Lower lobe of right lung (tissue), 2 donors: Measurements from ENCODE around the gene OBSCN. TPM values are rescaled to one million over a fixed set of nuclear protein-coding genes. Genes with fewer than 3 reads are reported as not detected.

ENCODE experiments used
- ATAC-seq, 2 donors: fragments of 200-7000 bp; cut with Tn5 transposase; one replicate each; pipeline ENCODE4 v1.9.1; 2020 to 2022; ENCODE audit warnings: mild to moderate bottlenecking in 2 of 2, moderate library complexity in 2 of 2
- DNase-seq: peaks from one replicate; pipeline ENCODE4 v3.0.0-alpha.2; 2020
- H3K27ac ChIP-seq: fragments of 200-600 bp; one replicate; pipeline ENCODE4 v1.8.0; 2022
- H3K27me3 ChIP-seq: fragments of 200-600 bp; one replicate; pipeline ENCODE4 v1.8.0; 2022; ENCODE audit warnings: low read depth
- H3K36me3 ChIP-seq: fragments of 200-600 bp; one replicate; pipeline ENCODE4 v1.8.0; 2022; ENCODE audit warnings: mild to moderate bottlenecking
- H3K4me1 ChIP-seq: fragments of 200-600 bp; one replicate; pipeline ENCODE4 v1.8.0; 2022
- H3K4me3 ChIP-seq: fragments of 200-600 bp; one replicate; pipeline ENCODE4 v1.8.0; 2022; ENCODE audit warnings: mild to moderate bottlenecking
- H3K9me3 ChIP-seq: fragments of 200-600 bp; one replicate; pipeline ENCODE4 v1.8.0; 2022
- CTCF ChIP-seq: fragments of 200-600 bp; IDR thresholded peaks from one replicate; pipeline ENCODE4 v1.8.0; 2022; ENCODE audit warnings: antibody characterized with exemption, mild to moderate bottlenecking
- intact Hi-C: fragments of 100-400 bp; cut with DNase I; formaldehyde crosslinking; loops from one replicate; pipeline ENCODE4 v1.11.0; 2022
- total RNA-seq: library from RNA; stranded (reverse); fragmentation: NEBNext Ultra II Directional; extraction: Animal tissue kit (Norgen Biotek cat#: 25700); gene quantifications from one replicate; pipeline ENCODE4 v1.2.1, GENCODE V29; 2021
- donor health status: DM: no; HTN: yes; CAD: no; lungs with severe emphysema.

OBSCN gene
- total RNA-seq, 1 donor from 2014 or later, result 35.6 TPM

- intact Hi-C loops, result no loop called here
- DNase-seq (no peak), ATAC-seq (no peak)
- H3K9me3 ChIP-seq, result no peaks in the 10 kb centered on the region
- no peaks in the 10 kb centered on the region for H3K36me3 ChIP-seq
- TF ChIP-seq CTCF, result no peak
- no peak overlapping the region for H3K27ac ChIP-seq
- no peaks in the 10 kb centered on the region for H3K4me1 ChIP-seq
- no peak overlapping the region for H3K4me3 ChIP-seq
- H3K27me3 ChIP-seq, result no peaks in the 10 kb centered on the region
Measured at GRCh38 chr1:228358764-228359612, 151.1 kb downstream of the OBSCN start.

GRCh38 chr1:228359613-228360532, 152.0 kb downstream of the OBSCN start:
- no peaks in the 10 kb centered on the region for H3K9me3 ChIP-seq
- DNase-seq (no peak), ATAC-seq (no peak)
- H3K4me1 ChIP-seq, result no peaks in the 10 kb centered on the region
- H3K27ac ChIP-seq, result no peak overlapping the region
- no peaks in the 10 kb centered on the region for H3K27me3 ChIP-seq
- no peak for TF ChIP-seq CTCF
- no peaks in the 10 kb centered on the region for H3K36me3 ChIP-seq
- H3K4me3 ChIP-seq, result no peak overlapping the region
- intact Hi-C loops, result no loop called here

- no peak for TF ChIP-seq CTCF
- Histone ChIP-seq H3K27me3 (no peaks in the 10 kb centered on the region), H3K4me3 (no peak overlapping the region), H3K36me3 (no peaks in the 10 kb centered on the region), H3K9me3 (no peaks in the 10 kb centered on the region), H3K4me1 (no peaks in the 10 kb centered on the region), H3K27ac (no peak overlapping the region)
- intact Hi-C loops, result no loop called here
- DNase-seq (no peak), ATAC-seq (no peak)
Measured at GRCh38 chr1:228360533-228361313, 152.9 kb downstream of the OBSCN start.

GRCh38 chr1:228361314-228362140, 153.7 kb downstream of the OBSCN start:
- ATAC-seq (no peak), DNase-seq (peak; percentile 45)
- TF ChIP-seq CTCF, result no peak
- Histone ChIP-seq H3K4me1 (no peaks in the 10 kb centered on the region), H3K4me3 (no peak overlapping the region), H3K36me3 (no peaks in the 10 kb centered on the region), H3K27me3 (no peaks in the 10 kb centered on the region), H3K9me3 (no peaks in the 10 kb centered on the region), H3K27ac (no peak overlapping the region)
- intact Hi-C loops, result no loop called here
